GM23338 (cell line): ENCODE measurements around the gene MS4A15. TPM values are rescaled to one million over a fixed set of nuclear protein-coding genes. Genes with fewer than 3 reads are reported as not detected.

Source experiments
- ATAC-seq: fragments of 200-7000 bp; cut with Tn5 transposase; 3 replicates; pipeline ENCODE4 v1.9.1; 2020
- DNase-seq: peaks from one replicate; pipeline ENCODE4 v3.0.0-alpha.2; 2015; ENCODE audit warnings: low spot score
- H2AFZ ChIP-seq: fragments of 200-600 bp; sonication (generic); 2 replicates; pipeline ENCODE4 v1.8.0; 2016; ENCODE audit warnings: antibody characterized with exemption, mild to moderate bottlenecking, moderate library complexity
- H3F3A ChIP-seq: fragments of 200-600 bp; sonication (generic); replicated peaks from 2 replicates; pipeline ENCODE4 v1.8.0; 2017; ENCODE audit warnings: antibody characterized with exemption, mixed run types, low read depth
- H3K27ac ChIP-seq: fragments of 200-600 bp; sonication (generic); 2 replicates; pipeline ENCODE4 v1.6.1; 2016; ENCODE audit warnings: low read depth
- H3K27me3 ChIP-seq: fragments of 200-600 bp; sonication (generic); 2 replicates; pipeline ENCODE4 v1.8.0; 2016; ENCODE audit warnings: mild to moderate bottlenecking, mixed run types, moderate library complexity; ENCODE audit not compliant: insufficient read depth
- H3K36me3 ChIP-seq: fragments of 200-600 bp; sonication (generic); 2 replicates; pipeline ENCODE4 v1.8.0; 2016; ENCODE audit warnings: mild to moderate bottlenecking; ENCODE audit not compliant: insufficient read depth
- H3K4me1 ChIP-seq: fragments of 200-600 bp; sonication (generic); 2 replicates; pipeline ENCODE4 v1.8.0; 2016; ENCODE audit warnings: mild to moderate bottlenecking, moderate library complexity; ENCODE audit not compliant: insufficient read depth
- H3K4me2 ChIP-seq: fragments of 200-600 bp; sonication (generic); 2 replicates; pipeline ENCODE4 v1.7.1; 2017; ENCODE audit warnings: mixed run types
- H3K4me3 ChIP-seq: fragments of 200-600 bp; sonication (generic); 2 replicates; pipeline ENCODE4 v1.6.1; 2016; ENCODE audit warnings: mixed run types
- H3K79me2 ChIP-seq: fragments of 200-600 bp; sonication (generic); replicated peaks from 2 replicates; pipeline ENCODE4 v1.8.0; 2017; ENCODE audit warnings: mild to moderate bottlenecking; ENCODE audit not compliant: insufficient read depth
- H3K9me2 ChIP-seq: fragments of 200-600 bp; sonication (generic); 2 replicates; pipeline ENCODE4 v1.8.0; 2017; ENCODE audit not compliant: insufficient read depth
- H4K20me1 ChIP-seq: fragments of 200-600 bp; sonication (generic); replicated peaks from 2 replicates; pipeline ENCODE4 v1.8.0; 2017; ENCODE audit warnings: mild to moderate bottlenecking; ENCODE audit not compliant: insufficient read depth
- H3K27ac Mint-ChIP-seq: 2 replicates; pipeline ENCODE4 v1.8.0; 2020; ENCODE audit warnings: inconsistent platforms, mild to moderate bottlenecking, moderate library complexity, mixed read lengths
- H3K27me3 Mint-ChIP-seq: 3 replicates; pipeline ENCODE4 v1.8.0; 2022; ENCODE audit warnings: low read depth, mild to moderate bottlenecking, moderate library complexity, mixed read lengths, inconsistent platforms; ENCODE audit not compliant: insufficient read depth, poor library complexity
- H3K36me3 Mint-ChIP-seq: 3 replicates; pipeline ENCODE4 v1.8.0; 2021; ENCODE audit warnings: low read depth, mild to moderate bottlenecking, inconsistent platforms, moderate library complexity, mixed read lengths
- H3K4me1 Mint-ChIP-seq: 3 replicates; pipeline ENCODE4 v1.8.0; 2020; ENCODE audit warnings: mild to moderate bottlenecking, inconsistent platforms, mixed read lengths
- H3K4me3 Mint-ChIP-seq: 3 replicates; pipeline ENCODE4 v1.8.0; 2021; ENCODE audit warnings: moderate library complexity, mild to moderate bottlenecking, inconsistent platforms, mixed read lengths
- H3K9me3 Mint-ChIP-seq: 3 replicates; pipeline ENCODE4 v1.8.0; 2020; ENCODE audit warnings: moderate library complexity, mild to moderate bottlenecking, inconsistent platforms, mixed read lengths
- CREB1 ChIP-seq: fragments of 250-450 bp; sonication (Bioruptor Pico); IDR thresholded peaks from 2 replicates; pipeline ENCODE4 v1.5.0; 2020; ENCODE audit warnings: low read depth, mild to moderate bottlenecking, moderate library complexity
- STAT1 ChIP-seq: IDR thresholded peaks from one replicate; pipeline ENCODE4 v1.6.1; 2016; ENCODE audit warnings: antibody characterized with exemption; ENCODE audit not compliant: unreplicated experiment
- ZNF114 ChIP-seq: fragments of 250-450 bp; sonication (Bioruptor Pico); IDR thresholded peaks from 2 replicates; pipeline ENCODE4 v1.5.0; 2020; ENCODE audit warnings: mild to moderate bottlenecking, moderate library complexity
- ZNF331 ChIP-seq: fragments of 250-450 bp; sonication (Bioruptor Pico); IDR thresholded peaks from 2 replicates; pipeline ENCODE4 v1.5.0; 2020; ENCODE audit warnings: low read depth, mild to moderate bottlenecking, moderate library complexity
- polyA plus RNA-seq: library from polyadenylated mRNA; unstranded; fragments of >200 nt; fragmentation: Nextera tagmentation; extraction: Ambion mirVana; gene quantifications from 2 replicates; pipeline ENCODE4 v1.2.1, GENCODE V29; 2016
- total RNA-seq: library from RNA; depleted of rRNA; stranded (reverse); fragments of >200 nt; shearing (Covaris generic); gene quantifications from 2 replicates; pipeline ENCODE4 v1.2.3, GENCODE V29; 2014
- TF ChIP-seq, protein P1 (sequence below): fragments of 250-450 bp; sonication (Bioruptor Pico); IDR thresholded peaks from 2 replicates; pipeline ENCODE4 v1.5.0; 2020; ENCODE audit warnings: mild to moderate bottlenecking, moderate library complexity
- TF ChIP-seq, protein P2 (sequence below): IDR thresholded peaks from one replicate; pipeline ENCODE4 v1.6.1; 2018; ENCODE audit warnings: antibody characterized with exemption; ENCODE audit not compliant: unreplicated experiment

Gene MS4A15
- total and polyA plus RNA-seq, 2 experiments from 2014 or later, result 0.44 TPM; not detected in 1

DNA sequence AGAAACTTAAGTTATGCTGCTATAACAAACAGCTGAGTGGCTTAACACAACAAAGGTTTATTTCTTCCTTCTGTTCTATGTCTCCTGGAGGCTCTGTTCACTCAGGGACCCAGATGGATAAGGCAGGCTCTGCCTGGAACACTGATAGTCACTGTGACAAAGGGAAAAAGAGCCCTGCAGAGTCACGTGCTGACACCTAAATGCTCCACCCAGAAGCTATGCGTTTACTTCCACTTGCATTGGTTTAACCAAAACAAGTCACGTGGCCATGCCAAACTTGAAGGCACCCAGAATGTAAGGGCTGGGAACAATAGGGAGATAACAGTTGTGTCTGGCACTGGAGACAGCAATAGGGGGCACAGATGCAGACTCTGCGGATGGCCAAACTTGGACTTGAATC lies 3.4 kb upstream of the MS4A15 start (continued):
- TF ChIP-seq, protein P1, sequence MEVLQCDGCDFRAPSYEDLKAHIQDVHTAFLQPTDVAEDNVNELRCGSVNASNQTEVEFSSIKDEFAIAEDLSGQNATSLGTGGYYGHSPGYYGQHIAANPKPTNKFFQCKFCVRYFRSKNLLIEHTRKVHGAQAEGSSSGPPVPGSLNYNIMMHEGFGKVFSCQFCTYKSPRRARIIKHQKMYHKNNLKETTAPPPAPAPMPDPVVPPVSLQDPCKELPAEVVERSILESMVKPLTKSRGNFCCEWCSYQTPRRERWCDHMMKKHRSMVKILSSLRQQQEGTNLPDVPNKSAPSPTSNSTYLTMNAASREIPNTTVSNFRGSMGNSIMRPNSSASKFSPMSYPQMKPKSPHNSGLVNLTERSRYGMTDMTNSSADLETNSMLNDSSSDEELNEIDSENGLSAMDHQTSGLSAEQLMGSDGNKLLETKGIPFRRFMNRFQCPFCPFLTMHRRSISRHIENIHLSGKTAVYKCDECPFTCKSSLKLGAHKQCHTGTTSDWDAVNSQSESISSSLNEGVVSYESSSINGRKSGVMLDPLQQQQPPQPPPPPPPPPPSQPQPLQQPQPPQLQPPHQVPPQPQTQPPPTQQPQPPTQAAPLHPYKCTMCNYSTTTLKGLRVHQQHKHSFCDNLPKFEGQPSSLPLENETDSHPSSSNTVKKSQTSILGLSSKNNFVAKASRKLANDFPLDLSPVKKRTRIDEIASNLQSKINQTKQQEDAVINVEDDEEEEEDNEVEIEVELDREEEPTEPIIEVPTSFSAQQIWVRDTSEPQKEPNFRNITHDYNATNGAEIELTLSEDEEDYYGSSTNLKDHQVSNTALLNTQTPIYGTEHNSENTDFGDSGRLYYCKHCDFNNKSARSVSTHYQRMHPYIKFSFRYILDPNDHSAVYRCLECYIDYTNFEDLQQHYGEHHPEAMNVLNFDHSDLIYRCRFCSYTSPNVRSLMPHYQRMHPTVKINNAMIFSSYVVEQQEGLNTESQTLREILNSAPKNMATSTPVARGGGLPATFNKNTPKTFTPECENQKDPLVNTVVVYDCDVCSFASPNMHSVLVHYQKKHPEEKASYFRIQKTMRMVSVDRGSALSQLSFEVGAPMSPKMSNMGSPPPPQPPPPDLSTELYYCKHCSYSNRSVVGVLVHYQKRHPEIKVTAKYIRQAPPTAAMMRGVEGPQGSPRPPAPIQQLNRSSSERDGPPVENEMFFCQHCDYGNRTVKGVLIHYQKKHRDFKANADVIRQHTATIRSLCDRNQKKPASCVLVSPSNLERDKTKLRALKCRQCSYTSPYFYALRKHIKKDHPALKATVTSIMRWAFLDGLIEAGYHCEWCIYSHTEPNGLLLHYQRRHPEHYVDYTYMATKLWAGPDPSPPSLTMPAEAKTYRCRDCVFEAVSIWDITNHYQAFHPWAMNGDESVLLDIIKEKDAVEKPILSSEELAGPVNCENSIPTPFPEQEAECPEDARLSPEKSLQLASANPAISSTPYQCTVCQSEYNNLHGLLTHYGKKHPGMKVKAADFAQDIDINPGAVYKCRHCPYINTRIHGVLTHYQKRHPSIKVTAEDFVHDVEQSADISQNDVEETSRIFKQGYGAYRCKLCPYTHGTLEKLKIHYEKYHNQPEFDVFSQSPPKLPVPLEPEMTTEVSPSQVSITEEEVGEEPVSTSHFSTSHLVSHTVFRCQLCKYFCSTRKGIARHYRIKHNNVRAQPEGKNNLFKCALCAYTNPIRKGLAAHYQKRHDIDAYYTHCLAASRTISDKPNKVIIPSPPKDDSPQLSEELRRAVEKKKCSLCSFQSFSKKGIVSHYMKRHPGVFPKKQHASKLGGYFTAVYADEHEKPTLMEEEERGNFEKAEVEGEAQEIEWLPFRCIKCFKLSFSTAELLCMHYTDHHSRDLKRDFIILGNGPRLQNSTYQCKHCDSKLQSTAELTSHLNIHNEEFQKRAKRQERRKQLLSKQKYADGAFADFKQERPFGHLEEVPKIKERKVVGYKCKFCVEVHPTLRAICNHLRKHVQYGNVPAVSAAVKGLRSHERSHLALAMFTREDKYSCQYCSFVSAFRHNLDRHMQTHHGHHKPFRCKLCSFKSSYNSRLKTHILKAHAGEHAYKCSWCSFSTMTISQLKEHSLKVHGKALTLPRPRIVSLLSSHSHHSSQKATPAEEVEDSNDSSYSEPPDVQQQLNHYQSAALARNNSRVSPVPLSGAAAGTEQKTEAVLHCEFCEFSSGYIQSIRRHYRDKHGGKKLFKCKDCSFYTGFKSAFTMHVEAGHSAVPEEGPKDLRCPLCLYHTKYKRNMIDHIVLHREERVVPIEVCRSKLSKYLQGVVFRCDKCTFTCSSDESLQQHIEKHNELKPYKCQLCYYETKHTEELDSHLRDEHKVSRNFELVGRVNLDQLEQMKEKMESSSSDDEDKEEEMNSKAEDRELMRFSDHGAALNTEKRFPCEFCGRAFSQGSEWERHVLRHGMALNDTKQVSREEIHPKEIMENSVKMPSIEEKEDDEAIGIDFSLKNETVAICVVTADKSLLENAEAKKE (CRISPR knock-in tag), result no peak
- TF ChIP-seq CREB1 (CRISPR knock-in tag), result no peak

DNA sequence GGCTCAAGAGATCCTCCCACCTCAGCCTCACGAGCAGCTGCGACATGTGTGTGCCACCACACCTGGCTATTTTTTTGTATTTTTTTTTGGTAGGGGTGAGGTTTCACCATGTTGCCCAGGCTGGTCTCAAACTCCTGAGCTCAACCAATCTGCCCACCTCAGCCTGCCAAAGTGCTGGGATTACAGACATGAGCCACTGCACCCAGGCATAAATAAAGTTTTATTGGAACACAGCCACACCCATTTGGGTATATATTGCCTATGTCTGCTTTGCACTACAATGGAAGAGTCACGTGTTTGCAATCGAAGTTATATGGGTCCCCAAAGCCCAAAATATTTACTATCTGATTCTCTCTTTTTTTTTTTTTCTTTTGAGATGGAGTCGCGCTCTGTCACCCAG lies 1.8 kb upstream of the MS4A15 start:
- Histone ChIP-seq H3K27ac (no peak overlapping the region), H3K9me2 (no peaks in the 10 kb centered on the region), H3F3A (no peaks in the 10 kb centered on the region), H4K20me1 (no peaks in the 10 kb centered on the region), H3K79me2 (no peaks in the 10 kb centered on the region), H3K27me3 (no peaks in the 10 kb centered on the region), H3K4me1 (no peaks in the 10 kb centered on the region), H3K4me3 (no peak overlapping the region), H3K4me2 (no peak overlapping the region), H2AFZ (no peak overlapping the region), H3K36me3 (no peaks in the 10 kb centered on the region)
- Mint-ChIP-seq H3K4me3 (no peak overlapping the region), H3K27me3 (peaks cover 9% of the 10 kb centered on the region), H3K4me1 (no peaks in the 10 kb centered on the region), H3K9me3 (peaks cover 7% of the 10 kb centered on the region; the same call in 1 of the 3 replicates), H3K27ac (no peak overlapping the region), H3K36me3 (no peaks in the 10 kb centered on the region)
- TF ChIP-seq STAT1 (no peak), ZNF331 (CRISPR knock-in tag) (no peak), ZNF114 (CRISPR knock-in tag) (no peak)
- TF ChIP-seq, protein P2, sequence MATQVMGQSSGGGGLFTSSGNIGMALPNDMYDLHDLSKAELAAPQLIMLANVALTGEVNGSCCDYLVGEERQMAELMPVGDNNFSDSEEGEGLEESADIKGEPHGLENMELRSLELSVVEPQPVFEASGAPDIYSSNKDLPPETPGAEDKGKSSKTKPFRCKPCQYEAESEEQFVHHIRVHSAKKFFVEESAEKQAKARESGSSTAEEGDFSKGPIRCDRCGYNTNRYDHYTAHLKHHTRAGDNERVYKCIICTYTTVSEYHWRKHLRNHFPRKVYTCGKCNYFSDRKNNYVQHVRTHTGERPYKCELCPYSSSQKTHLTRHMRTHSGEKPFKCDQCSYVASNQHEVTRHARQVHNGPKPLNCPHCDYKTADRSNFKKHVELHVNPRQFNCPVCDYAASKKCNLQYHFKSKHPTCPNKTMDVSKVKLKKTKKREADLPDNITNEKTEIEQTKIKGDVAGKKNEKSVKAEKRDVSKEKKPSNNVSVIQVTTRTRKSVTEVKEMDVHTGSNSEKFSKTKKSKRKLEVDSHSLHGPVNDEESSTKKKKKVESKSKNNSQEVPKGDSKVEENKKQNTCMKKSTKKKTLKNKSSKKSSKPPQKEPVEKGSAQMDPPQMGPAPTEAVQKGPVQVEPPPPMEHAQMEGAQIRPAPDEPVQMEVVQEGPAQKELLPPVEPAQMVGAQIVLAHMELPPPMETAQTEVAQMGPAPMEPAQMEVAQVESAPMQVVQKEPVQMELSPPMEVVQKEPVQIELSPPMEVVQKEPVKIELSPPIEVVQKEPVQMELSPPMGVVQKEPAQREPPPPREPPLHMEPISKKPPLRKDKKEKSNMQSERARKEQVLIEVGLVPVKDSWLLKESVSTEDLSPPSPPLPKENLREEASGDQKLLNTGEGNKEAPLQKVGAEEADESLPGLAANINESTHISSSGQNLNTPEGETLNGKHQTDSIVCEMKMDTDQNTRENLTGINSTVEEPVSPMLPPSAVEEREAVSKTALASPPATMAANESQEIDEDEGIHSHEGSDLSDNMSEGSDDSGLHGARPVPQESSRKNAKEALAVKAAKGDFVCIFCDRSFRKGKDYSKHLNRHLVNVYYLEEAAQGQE, result no peak
- TF ChIP-seq, protein P1 (CRISPR knock-in tag), result no peak
- ATAC-seq, result no peak
- no peak for DNase-seq
